Islet precursor cell (in vitro differentiated cells): ENCODE measurements around the gene CPTP.

Experiments
- DNase-seq: peaks from one replicate; pipeline ENCODE4 v3.0.0-alpha.2; 2018

Gene CPTP

DNA sequence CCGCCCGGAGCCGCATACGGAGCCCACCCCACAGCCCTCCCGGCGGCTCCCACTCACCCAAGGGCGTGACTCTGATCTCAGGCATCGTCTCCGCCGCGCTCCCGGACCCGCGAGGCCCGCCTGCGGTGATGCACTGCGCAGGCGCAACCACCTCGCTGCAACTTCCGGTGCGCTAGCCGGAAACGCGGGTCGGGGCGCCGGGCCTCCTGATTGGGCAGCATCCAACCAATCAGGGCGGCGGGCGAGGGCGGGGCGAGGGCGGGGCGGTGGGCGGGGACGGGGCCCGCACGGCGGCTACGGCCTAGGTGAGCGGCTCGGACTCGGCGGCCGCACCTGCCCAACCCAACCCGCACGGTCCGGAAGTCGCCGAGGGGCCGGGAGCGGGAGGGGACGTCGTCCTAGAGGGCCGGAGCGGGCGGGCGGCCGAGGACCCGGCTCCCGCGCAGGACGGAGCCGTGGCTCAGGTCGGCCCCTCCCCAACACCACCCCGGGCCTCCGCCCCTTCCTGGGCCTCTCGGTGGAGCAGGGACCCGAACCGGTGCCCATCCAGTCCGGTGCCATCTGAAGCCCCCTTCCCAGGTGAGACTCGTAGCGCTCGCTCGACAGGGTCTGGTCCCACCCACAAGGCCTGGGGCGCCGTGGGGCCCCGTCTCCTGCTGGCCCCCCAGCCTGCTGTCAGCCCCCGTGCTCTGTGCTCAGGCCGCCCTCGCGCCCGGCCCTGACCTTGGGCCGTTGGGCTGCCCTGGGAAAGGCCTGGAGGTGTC lies at the start of gene CPTP, which contains the start of gene INTS11:
Gene CPTP, plus strand, starts transcription at position 279 of the 764 bp plus-strand sequence. CDS start 2,109 bp downstream, outside the sequence.
Gene INTS11, minus strand, starts transcription at position 137 of the 764 bp plus-strand sequence. Its CDS starts 52 bp downstream, at position 85.
- peak; percentile 96 for DNase-seq

DNA sequence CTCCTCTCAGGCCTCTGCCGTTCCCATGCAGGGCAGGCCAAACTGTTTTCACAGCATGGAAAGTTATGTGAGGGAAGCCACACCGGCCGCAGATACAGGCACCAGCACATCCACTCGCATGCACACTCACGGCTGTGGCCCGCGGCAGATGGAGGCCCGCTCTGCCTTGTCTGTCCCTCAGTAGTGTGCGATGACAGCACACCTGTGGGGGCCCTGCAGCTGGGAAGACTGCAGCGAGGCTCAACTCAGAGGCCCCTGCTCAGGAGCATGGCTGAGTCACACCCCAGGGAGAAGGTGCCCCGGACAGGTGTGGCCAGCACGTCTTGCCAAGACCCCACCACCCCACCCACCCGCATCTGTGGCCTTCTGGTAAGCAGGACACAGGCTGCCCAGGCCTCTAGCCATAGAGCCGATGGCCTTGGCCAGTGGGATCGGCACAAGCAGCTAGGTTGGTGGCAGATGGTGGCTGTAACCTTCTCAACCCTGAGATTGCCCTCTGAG lies 49.6 kb upstream of the CPTP start:
- no peak for DNase-seq

DNA sequence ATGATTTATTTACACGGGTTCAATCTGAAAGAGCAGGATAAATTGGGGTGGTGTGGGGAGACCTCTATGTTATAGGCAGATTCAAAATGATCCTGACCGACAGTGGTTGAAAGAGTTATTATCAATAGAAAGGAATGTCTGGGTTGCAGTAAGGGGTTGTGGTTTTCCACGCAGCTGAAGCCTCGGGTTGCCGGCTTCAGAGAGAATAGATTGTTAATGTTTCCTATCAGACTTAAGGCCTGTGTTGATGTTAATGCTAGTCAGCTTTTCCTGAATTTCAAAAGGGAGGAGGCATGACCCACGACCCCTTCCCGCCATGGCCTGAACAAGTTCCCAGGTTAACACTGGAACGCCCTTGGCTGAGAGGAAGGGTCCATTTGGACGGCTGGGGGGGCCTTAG lies 48.8 kb upstream of the CPTP start:
- DNase-seq, result no peak

DNA sequence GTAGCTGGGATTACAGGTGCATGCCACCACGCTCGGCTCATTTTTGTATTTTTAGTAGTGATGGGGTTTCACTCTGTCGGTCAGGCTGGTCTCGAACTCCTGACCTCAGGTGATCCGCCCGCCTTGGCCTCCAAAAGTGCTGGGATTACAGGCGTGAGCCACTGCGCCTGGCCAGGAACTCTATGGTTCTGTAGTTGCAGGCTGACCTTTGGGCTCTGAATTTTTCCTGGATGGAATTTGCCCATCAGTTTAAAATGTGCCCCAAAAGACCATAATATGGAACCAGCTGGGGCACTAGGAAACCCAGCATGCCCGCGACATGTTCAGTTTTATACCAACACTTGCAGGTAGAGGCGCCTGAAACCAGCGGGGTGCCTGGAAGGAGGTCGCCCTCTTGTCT lies 46.0 kb upstream of the CPTP start:
- DNase-seq, result no peak

DNA sequence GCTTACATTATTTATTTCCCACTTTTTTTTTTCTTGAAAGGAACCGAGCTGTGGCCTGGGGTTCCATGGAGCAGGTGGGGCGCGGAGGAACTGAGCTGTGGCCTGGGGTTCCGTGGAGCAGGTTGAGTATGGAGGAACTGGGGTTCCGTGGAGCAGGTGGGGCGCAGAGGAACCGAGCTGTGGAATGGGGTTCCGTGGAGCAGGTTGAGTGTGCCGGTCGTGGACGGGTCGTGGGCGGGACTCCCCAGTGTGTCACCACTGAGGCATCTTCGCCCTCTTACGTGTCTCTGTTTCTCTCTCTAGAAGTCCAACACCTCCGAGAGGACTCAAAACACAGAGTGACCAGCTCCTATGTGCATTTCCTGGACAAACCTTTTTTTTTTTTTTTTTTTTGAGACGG lies 45.6 kb upstream of the CPTP start:
- DNase-seq, result no peak

DNA sequence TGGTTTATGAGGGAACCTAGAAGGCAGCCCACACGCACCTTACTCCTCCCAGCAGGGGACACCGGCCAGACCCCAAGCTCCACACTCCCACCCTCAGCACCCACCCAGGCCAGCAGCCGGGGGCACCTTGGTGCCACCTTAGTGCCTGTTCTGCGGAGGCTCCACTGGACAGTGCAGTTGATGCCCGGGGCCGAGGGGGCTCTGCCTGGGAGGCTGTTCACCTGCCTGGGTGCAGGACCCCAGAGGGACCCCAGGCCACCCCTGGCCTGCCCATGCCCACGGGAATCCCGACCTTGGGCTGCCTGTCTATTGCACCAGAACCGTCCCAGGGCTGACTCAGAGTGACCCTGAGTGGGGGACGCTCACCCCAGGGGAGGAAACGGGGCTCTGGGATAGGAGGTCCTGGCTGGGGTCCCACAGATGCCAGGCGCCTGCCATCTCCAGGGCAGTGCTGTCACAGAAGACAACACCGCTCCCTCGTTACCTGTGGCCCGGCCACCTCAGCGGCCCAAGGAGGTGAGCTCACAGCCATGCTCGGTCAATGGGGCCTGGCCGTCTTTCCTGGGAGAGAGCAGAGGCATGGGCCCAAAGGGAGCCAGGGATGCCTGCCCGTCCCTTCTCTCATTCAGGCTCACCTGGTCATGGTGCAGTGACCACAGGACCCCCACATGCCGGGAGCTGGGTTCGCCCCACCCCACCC lies 43.7 kb upstream of the CPTP start:
- no peak for DNase-seq

DNA sequence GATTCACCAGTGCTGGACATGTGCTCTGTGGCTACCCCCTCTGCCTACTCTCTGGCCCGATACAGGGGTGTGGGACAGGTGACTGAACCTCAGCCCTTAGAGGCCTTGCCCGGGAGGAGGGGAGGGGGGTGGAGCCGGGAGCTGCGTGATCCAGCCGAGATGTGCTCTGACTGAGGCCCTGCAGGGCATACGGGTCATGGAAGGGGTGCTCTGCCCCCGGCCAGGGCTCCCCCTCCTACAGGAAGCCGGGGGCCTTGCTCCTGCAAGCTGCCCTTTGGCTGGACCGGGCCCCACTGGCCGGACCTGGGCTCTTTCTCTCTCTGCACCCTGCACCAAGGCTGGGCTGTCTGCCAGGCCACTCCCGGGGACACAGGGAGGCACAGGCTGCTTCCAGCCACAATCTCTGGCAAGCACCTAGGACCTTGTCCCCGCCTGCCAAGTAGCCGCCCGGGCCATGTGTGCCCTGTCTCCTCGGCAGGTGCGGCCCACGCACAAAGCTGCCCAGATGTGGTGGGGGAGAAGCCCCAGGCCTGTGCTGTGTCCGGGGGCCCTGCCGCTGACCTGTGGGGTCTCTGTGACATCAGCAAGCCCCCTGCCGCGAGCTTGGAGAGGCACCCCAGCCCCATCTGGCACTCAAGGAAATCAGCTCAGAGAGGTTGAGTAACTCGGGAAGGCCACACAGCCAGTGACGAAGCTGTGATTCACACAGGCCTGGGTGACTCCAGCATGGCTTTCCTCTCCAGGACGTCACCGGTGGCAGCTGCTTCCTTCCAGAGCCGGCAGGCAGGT lies 42.9 kb upstream of the CPTP start:
- no peak for DNase-seq

DNA sequence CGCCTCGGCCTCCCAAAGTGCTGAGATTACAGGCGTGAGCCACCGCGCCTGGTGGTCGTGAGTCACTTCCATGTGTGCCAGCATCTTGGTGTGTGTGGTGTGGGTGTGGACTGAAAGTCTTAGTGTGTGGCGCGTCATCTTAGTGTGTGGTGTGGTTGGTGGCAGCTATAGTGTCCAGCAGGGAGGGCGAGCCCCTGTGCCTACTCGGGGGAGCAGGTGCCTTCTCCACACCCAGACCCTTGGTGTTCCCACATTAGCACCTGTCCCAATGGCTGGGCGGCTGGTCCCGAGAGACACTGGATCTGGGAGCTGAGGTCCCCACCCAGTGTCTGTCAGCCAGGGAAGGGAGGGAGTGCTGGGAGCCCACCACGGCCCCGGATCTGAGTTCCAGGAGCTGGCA lies 41.6 kb upstream of the CPTP start:
- no peak for DNase-seq

DNA sequence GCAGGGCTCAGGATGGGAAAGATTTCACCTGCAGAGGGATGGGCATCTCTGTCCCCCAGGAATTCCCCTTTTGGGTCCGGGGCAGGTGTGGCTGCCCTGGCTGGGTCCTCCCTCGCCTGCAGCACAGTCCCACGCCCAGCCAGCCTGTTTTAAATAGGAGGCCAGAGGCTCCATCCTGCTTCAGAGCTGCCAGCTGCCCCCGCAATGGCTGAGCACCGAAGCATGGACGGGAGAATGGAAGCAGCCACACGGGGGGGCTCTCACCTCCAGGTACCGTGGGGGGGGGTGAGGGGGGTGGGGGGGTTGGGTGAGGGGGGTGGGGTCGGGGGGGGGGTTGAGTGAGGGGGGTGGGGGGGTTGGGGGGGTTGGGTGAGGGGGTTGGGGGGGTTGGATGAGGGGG lies 40.8 kb upstream of the CPTP start:
- DNase-seq, result no peak

DNA sequence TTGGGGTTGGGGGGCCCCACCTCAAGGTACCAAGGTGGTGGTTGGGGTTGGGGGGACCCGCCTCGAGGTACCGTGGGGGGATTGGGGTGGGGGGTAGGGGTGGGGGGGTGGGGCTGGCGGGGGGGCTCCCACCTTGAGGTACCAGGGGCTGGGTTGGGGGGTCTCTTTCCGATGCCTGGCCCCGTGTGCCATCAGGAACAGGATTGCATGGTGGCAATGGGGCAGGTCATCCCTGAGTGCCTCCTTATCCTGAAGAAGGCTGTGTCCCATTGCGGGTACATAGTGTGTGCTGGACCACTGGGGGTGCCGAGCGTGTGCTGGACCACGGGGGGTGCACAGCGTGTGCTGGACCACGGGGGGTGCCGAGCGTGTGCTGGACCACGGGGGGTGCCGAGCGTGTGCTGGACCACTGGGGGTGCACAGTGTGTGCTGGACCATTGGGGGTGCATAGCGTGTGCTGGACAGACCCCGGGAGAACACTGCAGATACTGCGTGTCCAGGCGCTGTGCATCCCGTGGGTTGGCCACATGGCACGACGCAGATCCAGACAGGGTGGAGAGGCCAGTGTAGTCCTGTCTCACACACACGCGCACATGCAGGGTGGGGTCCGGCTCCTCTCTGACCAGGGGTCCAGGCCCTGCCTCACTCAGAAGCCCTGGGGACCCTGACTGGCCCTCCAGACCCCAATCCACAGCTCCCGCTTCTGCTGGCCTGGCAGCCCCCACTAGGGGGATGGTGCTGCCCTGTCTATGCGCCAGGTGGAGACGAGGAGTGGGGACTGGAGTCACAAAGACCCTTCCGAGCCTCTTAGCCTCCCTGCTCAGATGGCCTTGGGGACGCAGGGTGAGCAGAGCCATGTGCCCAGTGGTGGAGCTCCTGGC lies 40.1 kb upstream of the CPTP start:
- no peak for DNase-seq

DNA sequence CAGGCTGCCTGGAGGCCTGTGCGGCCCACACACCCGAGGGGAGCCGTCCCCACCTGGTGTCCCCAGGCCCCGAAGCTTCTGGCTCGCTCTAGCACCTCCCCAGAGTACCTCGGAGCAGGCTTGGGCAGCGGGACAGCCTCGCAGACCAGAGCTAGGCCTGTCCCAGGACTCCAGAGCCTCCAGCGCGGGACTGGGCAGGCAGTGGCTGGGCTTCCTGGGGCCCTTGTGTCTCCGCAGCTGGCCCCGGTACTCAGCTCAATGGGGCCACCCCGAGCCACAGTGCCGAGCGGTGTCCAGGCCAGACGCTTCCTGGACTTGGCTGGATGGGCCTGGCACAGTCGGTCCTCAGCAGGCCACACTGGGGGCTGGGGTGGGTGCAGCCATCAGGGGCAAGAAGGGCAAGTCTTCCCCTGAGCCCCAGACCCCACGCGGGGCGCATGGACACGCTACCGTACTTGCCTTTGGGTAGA lies 39.5 kb upstream of the CPTP start:
- no peak for DNase-seq

DNA sequence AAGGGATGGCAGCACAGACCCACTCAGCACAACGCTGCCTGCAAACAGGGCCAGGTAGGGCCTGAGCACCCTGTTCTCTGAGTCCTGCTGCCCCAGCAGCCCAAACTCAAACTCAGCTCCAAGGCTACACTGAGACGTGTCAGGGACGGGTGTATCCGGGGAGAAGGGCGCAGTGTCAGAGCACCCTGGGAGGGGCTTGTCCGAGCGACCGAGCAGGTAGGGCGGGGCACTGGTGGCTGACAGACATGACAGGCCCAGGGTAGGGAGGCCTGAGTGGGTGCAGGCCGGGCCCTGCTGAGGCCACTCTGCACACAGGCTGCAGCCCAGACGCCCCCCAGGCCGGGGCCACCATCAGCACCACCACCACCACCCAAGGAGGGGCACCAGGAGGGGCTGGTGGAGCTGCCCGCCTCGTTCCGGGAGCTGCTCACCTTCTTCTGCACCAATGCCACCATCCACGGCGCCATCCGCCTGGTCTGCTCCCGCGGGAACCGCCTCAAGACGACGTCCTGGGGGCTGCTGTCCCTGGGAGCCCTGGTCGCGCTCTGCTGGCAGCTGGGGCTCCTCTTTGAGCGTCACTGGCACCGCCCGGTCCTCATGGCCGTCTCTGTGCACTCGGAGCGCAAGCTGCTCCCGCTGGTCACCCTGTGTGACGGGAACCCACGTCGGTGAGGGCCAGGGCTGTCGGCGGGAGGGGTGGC lies 38.8 kb upstream of the CPTP start:
- no peak for DNase-seq

DNA sequence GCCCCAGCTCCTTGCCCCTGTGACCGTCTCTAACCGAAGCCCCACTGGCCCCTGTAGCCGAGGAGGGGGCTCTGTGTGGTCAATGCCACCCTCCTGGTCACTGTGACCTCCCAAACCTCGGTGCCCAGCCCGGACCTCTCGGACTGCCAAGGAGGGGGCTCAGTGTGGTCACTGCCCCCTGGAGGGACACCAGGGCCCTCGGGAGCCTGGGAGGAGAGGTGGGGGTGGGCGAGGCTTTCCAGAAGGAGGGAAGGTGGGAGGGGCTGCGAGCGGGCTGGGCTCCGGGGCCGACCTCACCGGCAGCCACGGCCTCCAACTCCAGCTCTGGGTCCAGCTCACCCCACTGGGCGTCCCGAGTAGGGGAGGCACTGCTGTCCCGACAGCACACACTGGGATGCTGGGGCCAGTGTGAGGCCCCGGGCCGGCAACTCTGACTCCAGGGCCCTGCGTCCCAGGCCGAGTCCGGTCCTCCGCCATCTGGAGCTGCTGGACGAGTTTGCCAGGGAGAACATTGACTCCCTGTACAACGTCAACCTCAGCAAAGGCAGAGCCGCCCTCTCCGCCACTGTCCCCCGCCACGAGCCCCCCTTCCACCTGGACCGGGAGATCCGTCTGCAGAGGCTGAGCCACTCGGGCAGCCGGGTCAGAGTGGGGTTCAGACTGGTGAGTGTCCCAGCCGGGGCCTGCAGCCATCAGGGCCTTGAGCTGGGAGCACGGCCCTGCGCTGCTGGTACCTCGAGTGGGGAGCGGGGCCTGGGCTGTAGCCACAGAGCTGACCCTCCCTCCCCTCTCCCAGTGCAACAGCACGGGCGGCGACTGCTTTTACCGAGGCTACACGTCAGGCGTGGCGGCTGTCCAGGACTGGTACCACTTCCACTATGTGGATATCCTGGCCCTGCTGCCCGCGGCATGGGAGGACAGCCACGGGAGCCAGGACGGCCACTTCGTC lies 38.0 kb upstream of the CPTP start:
- no peak for DNase-seq

DNA sequence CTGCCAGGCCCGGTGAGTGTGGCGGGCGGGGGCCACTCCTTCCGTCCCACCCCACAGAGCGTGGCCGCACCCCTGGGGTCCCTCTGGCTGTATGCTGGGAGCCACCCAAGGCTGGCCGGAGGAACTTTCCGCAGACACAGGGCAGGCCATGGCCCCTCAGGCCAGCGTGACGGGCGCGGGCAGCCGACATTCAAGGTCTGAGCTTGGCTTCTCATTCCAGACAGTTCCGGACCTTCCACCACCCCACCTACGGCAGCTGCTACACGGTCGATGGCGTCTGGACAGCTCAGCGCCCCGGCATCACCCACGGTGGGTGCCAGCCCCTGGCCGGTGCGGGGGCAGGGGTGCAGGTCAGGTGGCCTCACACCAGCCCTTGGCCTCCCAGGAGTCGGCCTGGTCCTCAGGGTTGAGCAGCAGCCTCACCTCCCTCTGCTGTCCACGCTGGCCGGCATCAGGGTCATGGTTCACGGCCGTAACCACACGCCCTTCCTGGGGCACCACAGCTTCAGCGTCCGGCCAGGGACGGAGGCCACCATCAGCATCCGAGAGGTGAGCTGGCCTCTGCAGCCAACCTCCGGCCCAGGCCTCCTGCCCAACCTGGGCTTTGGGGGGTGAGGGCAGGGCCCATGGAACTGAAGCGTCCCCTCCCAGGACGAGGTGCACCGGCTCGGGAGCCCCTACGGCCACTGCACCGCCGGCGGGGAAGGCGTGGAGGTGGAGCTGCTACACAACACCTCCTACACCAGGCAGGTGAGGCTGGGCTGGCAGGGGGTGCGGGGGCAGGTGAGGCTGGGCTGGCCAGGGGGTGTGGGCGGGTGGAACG lies 37.1 kb upstream of the CPTP start:
- no peak for DNase-seq

DNA sequence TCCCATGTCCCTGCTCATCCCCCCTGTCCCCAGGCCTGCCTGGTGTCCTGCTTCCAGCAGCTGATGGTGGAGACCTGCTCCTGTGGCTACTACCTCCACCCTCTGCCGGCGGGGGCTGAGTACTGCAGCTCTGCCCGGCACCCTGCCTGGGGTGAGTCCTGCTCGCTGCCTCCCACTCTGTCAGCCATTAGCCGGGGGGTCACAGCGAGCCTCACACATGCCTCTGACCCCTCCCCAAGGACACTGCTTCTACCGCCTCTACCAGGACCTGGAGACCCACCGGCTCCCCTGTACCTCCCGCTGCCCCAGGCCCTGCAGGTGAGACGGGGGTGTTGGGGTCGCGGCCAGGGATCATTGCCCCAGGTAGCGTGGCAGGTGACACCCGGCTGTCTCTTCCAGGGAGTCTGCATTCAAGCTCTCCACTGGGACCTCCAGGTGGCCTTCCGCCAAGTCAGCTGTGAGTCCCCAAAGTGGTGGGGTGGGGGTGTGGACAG lies 34.3 kb upstream of the CPTP start:
- peak; percentile 92 for DNase-seq

DNA sequence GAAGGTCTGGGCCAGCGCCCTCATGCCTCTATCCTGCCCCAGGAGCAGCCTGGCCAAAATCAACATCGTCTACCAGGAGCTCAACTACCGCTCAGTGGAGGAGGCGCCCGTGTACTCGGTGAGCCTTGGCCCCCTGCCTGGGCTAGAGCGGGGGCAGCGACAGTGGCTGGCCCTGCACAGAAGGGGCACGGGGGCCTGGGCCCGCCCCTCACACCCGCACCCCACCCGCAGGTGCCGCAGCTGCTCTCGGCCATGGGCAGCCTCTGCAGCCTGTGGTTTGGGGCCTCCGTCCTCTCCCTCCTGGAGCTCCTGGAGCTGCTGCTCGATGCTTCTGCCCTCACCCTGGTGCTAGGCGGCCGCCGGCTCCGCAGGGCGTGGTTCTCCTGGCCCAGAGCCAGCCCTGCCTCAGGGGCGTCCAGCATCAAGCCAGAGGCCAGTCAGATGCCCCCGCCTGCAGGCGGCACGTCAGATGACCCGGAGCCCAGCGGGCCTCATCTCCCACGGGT lies 33.5 kb upstream of the CPTP start:
- no peak for DNase-seq

DNA sequence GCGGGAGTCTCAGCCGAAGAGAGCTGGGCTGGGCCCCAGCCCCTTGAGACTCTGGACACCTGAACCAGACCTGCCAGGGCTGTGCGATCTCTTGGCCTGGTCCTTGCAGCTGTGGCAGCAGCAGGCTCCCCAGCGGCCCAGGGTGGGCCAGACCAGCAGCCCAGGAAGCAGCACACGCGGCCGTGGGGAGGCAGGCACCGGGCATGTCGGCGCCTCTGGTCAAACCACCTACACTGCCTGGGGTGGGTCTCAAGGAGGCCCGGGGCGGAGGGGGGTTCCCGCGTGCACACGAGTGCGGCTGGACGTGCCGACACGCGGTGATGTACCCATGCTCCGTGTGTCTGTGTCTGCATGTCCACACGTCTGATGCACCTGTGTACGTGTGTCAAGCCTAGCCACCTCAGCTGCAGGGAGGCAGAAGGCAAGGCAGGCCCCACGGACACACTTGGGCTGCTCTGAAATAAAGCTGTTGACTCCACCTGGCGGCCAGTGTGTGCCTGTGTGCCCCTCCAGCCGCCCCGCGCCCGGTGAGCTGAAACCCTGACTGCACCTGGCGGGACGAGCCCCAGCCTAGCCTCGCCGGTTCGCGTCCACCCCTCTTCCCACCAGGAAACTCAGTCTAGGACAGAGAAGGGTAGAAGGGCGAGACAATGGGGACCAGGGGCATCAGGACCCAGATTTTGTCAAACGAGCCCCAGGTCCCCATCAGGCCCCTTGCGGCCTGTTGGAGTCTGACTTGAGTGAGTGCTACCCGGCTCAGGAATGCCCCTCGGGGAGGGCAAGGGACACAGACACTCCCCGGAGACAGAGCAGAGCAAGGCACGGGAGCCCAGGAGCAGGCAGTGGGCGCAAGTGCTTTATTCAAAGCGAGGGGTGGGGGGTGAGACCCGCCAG lies 32.8 kb upstream of the CPTP start:
- DNase-seq, result peak; percentile 90

DNA sequence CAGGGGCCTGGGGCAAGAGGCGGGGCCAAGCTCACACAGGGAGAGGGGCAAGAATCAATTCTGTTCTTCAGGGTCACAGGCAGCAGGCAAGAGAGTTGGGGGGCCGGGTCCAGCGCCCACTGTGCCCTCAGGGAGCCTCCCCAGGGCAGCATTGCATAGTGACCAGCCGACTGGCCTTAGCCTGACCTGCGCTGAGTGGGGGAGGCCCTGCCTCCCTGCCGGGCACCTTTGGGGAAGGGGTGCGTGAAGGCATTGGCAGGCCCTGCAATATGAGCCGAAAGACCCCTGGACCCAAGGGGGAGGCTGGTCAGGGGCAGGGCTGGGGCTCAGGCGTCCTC lies 32.2 kb upstream of the CPTP start:
- no peak for DNase-seq
